HG03025 (cell line): ENCODE results near the gene SLIT3.

Experiments
- ATAC-seq: cut with Tn5 transposase; IDR thresholded peaks from one replicate; pipeline ENCODE4 v1.9.1; 2021; ENCODE audit warnings: mild to moderate bottlenecking, moderate library complexity; ENCODE audit not compliant: unreplicated experiment, low FRiP score

Gene SLIT3

GRCh38 chr5:168740811-168741213 lies 560.1 kb downstream of the SLIT3 start:
- ATAC-seq = no peak

GRCh38 chr5:168740092-168740800 lies 560.7 kb downstream of the SLIT3 start:
- ATAC-seq = no peak

GRCh38 chr5:168737066-168737465 lies 563.9 kb downstream of the SLIT3 start:
- no peak for ATAC-seq

GRCh38 chr5:168736281-168736831 lies 564.6 kb downstream of the SLIT3 start:
- ATAC-seq = no peak

- peak; percentile 70 for ATAC-seq
Measured at GRCh38 chr5:168734620-168735300, 566.2 kb downstream of the SLIT3 start.

GRCh38 chr5:168734119-168734518 lies 566.8 kb downstream of the SLIT3 start:
- ATAC-seq = no peak

GRCh38 chr5:168728546-168729211 lies 572.3 kb downstream of the SLIT3 start:
- no peak for ATAC-seq

GRCh38 chr5:168727547-168727946 lies 573.4 kb downstream of the SLIT3 start:
- no peak for ATAC-seq

- ATAC-seq = no peak
Measured at GRCh38 chr5:168726342-168726741, 574.6 kb downstream of the SLIT3 start.

- no peak for ATAC-seq
Measured at GRCh38 chr5:168724227-168724626, 576.7 kb downstream of the SLIT3 start.

GRCh38 chr5:168723037-168723436 lies 577.9 kb downstream of the SLIT3 start:
- no peak for ATAC-seq

GRCh38 chr5:168721966-168722365 lies 579.0 kb downstream of the SLIT3 start:
- no peak for ATAC-seq

GRCh38 chr5:168721002-168721753 lies 579.8 kb downstream of the SLIT3 start:
- ATAC-seq = no peak

- ATAC-seq = no peak
Measured at GRCh38 chr5:168720575-168720974, 580.4 kb downstream of the SLIT3 start.

GRCh38 chr5:168714046-168714445 lies 586.9 kb downstream of the SLIT3 start:
- no peak for ATAC-seq

GRCh38 chr5:168713051-168713450 lies 587.9 kb downstream of the SLIT3 start:
- no peak for ATAC-seq

- ATAC-seq = no peak
Measured at GRCh38 chr5:168712280-168712924, 588.5 kb downstream of the SLIT3 start.

- ATAC-seq = no peak
Measured at GRCh38 chr5:168710706-168711105, 590.2 kb downstream of the SLIT3 start.

GRCh38 chr5:168707716-168708695 lies 592.9 kb downstream of the SLIT3 start:
- ATAC-seq = no peak
